Fibroblast of lung (primary cell): ENCODE data around the gene ZNF558. TPM values are rescaled to one million over a fixed set of nuclear protein-coding genes. Genes with fewer than 3 reads are reported as not detected.
"Not testable (repeated sequence)": the region's sequence is repeated elsewhere in the genome, so short reads cannot be mapped to it uniquely, and the experiment has no call there.

ENCODE experiments used
- DNase-seq, 2 donors: peaks; one replicate each; pipeline versions ENCODE4 v3.0.0 to v3.0.0-alpha.2; 2010; ENCODE audit warnings: low read depth in 2 of 2
- H2AFZ ChIP-seq: 2 replicates; pipeline ENCODE4 v1.5.1; 2012; ENCODE audit warnings: low read length, control low read depth, inconsistent platforms
- H3K27ac ChIP-seq: 2 replicates; pipeline ENCODE4 v1.5.1; 2011; ENCODE audit warnings: low read length, control low read depth; ENCODE audit not compliant: insufficient read depth
- H3K27me3 ChIP-seq: 2 replicates; pipeline ENCODE4 v1.5.1; 2011; ENCODE audit warnings: mild to moderate bottlenecking, low read length; ENCODE audit not compliant: control insufficient read depth, insufficient read depth
- H3K36me3 ChIP-seq: 2 replicates; pipeline ENCODE4 v1.5.1; 2011; ENCODE audit warnings: low read length; ENCODE audit not compliant: control insufficient read depth, insufficient read depth
- H3K4me1 ChIP-seq: 2 replicates; pipeline ENCODE4 v1.5.1; 2011; ENCODE audit warnings: low read length; ENCODE audit not compliant: control insufficient read depth, insufficient read depth; ENCODE audit errors: extremely low read depth
- H3K4me2 ChIP-seq: 2 replicates; pipeline ENCODE4 v1.5.1; 2011; ENCODE audit warnings: low read length, control low read depth; ENCODE audit not compliant: insufficient read depth; ENCODE audit errors: extremely low read depth
- H3K4me3 ChIP-seq, 4 experiments: fragments of 200-600 bp in 1 of 4; sonication (generic) in 1 of 4; replicated peaks in 1 of 4; 2 replicates each; pipeline ENCODE4 v1.5.1; 2011 to 2016; ENCODE audit warnings: low read length in 4 of 4, low read depth in 3 of 4, mild to moderate bottlenecking in 3 of 4, control low read depth in 2 of 4, inconsistent platforms in 1 of 4, mixed read lengths in 1 of 4; ENCODE audit not compliant: insufficient read depth in 1 of 4; ENCODE audit errors: control extremely low read depth in 1 of 4
- H3K79me2 ChIP-seq: 2 replicates; pipeline ENCODE4 v1.5.1; 2012; ENCODE audit warnings: mild to moderate bottlenecking, low read length, inconsistent platforms; ENCODE audit not compliant: control insufficient read depth, insufficient read depth
- H3K9ac ChIP-seq: 2 replicates; pipeline ENCODE4 v1.5.1; 2011; ENCODE audit warnings: mild to moderate bottlenecking, low read length, control low read depth; ENCODE audit not compliant: insufficient read depth
- H3K9me3 ChIP-seq: 2 replicates; pipeline ENCODE4 v1.5.1; 2012; ENCODE audit warnings: low read depth, low read length; ENCODE audit not compliant: control insufficient read depth, insufficient read depth
- H4K20me1 ChIP-seq: 2 replicates; pipeline ENCODE4 v1.5.1; 2011; ENCODE audit warnings: low read length; ENCODE audit not compliant: control insufficient read depth, insufficient read depth; ENCODE audit errors: extremely low read depth
- CTCF ChIP-seq, 2 donors: IDR thresholded peaks in 1 of 2; conservative IDR thresholded peaks in 1 of 2; 1 replicate in 1 of 2; 2 replicates in 1 of 2; pipeline ENCODE4 v1.5.1; 2011 to 2012; ENCODE audit warnings: low read length in 2 of 2, control low read depth in 1 of 2, inconsistent platforms in 1 of 2, low read depth in 1 of 2, mild to moderate bottlenecking in 1 of 2
- EZH2 ChIP-seq: IDR thresholded peaks from 2 replicates; pipeline ENCODE4 v1.5.1; 2012; ENCODE audit warnings: low read length, control low read depth, mild to moderate bottlenecking; ENCODE audit errors: missing control alignments
- polyA plus RNA-seq, 2 donors: library from polyadenylated mRNA; depleted of rRNA in 1 of 2; stranded (reverse) in 1 of 2; unstranded in 1 of 2; fragments of >200 nt; gene quantifications; 2 replicates each; pipeline ENCODE4 v1.2.1, GENCODE V29; 2011 to 2012; ENCODE audit warnings: missing spikeins in 1 of 2
- total RNA-seq: library from RNA; depleted of rRNA; stranded (reverse); fragments of >200 nt; gene quantifications from 2 replicates; pipeline ENCODE4 v1.2.1, GENCODE V29; 2014

The ZNF558 gene
- total and polyA plus RNA-seq, 2 donors (not counting 1 experiment from before 2014, with no cell fraction given) = 17.2 to 38.6 TPM

DNA sequence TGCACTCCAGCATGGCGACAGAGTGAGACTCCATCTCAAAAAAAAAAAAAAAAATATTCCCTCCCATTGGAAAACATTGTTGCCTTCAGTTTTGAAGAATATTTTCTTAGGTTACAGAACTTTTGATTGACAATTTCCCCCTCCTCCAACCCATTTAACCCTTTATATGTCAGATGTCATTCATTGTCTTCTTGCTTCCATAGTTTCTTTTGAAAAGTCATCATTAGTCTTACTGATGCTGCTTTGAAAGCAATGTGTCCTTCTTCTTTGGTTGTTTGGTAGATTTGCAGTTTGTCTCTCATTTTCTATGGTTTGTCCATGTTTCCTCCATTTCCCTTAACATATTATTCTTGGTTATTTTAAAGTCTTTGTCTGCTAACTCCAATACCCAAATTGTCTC is 25.4 kb downstream of the ZNF558 start:
- TF ChIP-seq EZH2 (no peak), CTCF (conservative IDR thresholded peaks at IDR 0.05 in 1 of 2, IDR thresholded peaks at IDR 0.05 in 1 of 2; ENCODE audit: low read depth in 1 of 2, low read length in 2 of 2) (no peak)
- Histone ChIP-seq H3K27ac (no peak overlapping the region), H3K4me2 (no peak overlapping the region), H3K36me3 (peaks cover 2% of the 10 kb centered on the region), H4K20me1 (no peaks in the 10 kb centered on the region), H3K79me2 (no peaks in the 10 kb centered on the region), H3K27me3 (no peaks in the 10 kb centered on the region), H3K4me3 (no peak overlapping the region), H3K4me1 (no peaks in the 10 kb centered on the region), H3K9me3 (peaks cover 6% of the 10 kb centered on the region), H3K9ac (no peak overlapping the region), H2AFZ (no peak overlapping the region)
- no peak for DNase-seq

- Histone ChIP-seq H3K4me3 (no peak overlapping the region), H3K9me3 (no peaks in the 10 kb centered on the region), H3K27ac (no peak overlapping the region), H3K27me3 (no peaks in the 10 kb centered on the region), H3K4me2 (no peak overlapping the region), H2AFZ (no peak overlapping the region), H4K20me1 (no peaks in the 10 kb centered on the region), H3K9ac (no peak overlapping the region), H3K36me3 (no peaks in the 10 kb centered on the region), H3K79me2 (no peaks in the 10 kb centered on the region), H3K4me1 (no peaks in the 10 kb centered on the region)
- no peak for DNase-seq
- TF ChIP-seq CTCF (conservative IDR thresholded peaks at IDR 0.05 in 1 of 2, IDR thresholded peaks at IDR 0.05 in 1 of 2; ENCODE audit: low read depth in 1 of 2, low read length in 2 of 2) = no peak
- no peak for TF ChIP-seq EZH2
Observed at GRCh38 chr19:8794823-8795222, 37.3 kb downstream of the ZNF558 start.

GRCh38 chr19:8773587-8773986 is 58.5 kb downstream of the ZNF558 start:
- H3K4me1 ChIP-seq, H3K27me3 ChIP-seq, DNase-seq, H3K4me2 ChIP-seq, H3K4me3 ChIP-seq, H3K27ac ChIP-seq, H3K9me3 ChIP-seq, H4K20me1 ChIP-seq, H2AFZ ChIP-seq, H3K79me2 ChIP-seq, H3K36me3 ChIP-seq, H3K9ac ChIP-seq: not testable (repeated sequence)

DNA sequence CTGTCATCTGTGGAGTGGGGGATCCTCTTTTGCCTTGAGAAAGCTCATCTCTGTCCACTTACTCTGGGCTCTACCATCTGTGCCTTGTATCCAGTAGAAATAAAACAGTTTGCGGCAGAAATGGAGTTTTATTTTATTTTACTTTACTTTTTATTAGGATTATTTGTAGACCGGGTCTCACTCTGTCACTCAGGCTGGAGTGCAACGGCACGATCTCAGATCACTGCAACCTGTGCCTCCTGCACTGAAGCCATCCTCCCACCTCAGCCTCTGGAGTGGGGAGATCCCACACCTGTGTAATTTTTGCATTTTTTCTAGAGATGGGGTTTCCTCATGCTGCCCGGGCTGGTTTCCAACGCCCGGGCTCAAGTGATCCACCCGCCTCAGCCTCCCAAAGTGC is 62.8 kb downstream of the ZNF558 start:
- H3K4me3 ChIP-seq, H3K9me3 ChIP-seq, H3K36me3 ChIP-seq, H3K4me1 ChIP-seq, H3K27ac ChIP-seq, H2AFZ ChIP-seq, H4K20me1 ChIP-seq, H3K79me2 ChIP-seq, H3K27me3 ChIP-seq, H3K4me2 ChIP-seq, H3K9ac ChIP-seq, DNase-seq: not testable (repeated sequence)

GRCh38 chr19:8767257-8767656 is 64.8 kb downstream of the ZNF558 start:
- not testable (repeated sequence) for H3K79me2 ChIP-seq, H2AFZ ChIP-seq, H3K36me3 ChIP-seq, H3K9ac ChIP-seq, H3K9me3 ChIP-seq, H4K20me1 ChIP-seq, H3K27ac ChIP-seq, H3K27me3 ChIP-seq, H3K4me1 ChIP-seq, H3K4me3 ChIP-seq, H3K4me2 ChIP-seq, DNase-seq
